ENCODE measurements around the gene URM1. TPM values are rescaled to one million over a fixed set of nuclear protein-coding genes. Genes with fewer than 3 reads are reported as not detected.

The URM1 gene
- total and polyA plus RNA-seq, 2 donors, result 37.9 to 46.7 TPM

GRCh38 chr9:128424268-128424780 is 53.1 kb downstream of the URM1 start:
- H3K27me3 ChIP-seq (ENCODE audit: control insufficient read depth in 2 of 2, insufficient read depth in 1 of 2, low read length in 1 of 2), result peaks cover 25 to 43% of the 10 kb centered on the region in 2 donors
- peaks cover 0 to 5% of the 10 kb centered on the region in 2 donors for H3K9me3 ChIP-seq (ENCODE audit: control insufficient read depth in 2 of 2, insufficient read depth in 1 of 2, low read length in 1 of 2)
- H3K4me3 ChIP-seq (ENCODE audit: low read length in 2 of 2), result no peak overlapping the region
- no peak for DNase-seq (ENCODE audit: low read depth in 6 of 9, low spot score in 9 of 9)
- H3K4me1 ChIP-seq (ENCODE audit: control insufficient read depth in 2 of 2, insufficient read depth in 2 of 2, low read length in 2 of 2), result peaks cover 7 to 18% of the 10 kb centered on the region in 2 donors
- H3K27ac ChIP-seq (ENCODE audit: low read depth in 1 of 2, low read length in 1 of 2), result no peak overlapping the region
- H3K36me3 ChIP-seq (ENCODE audit: control insufficient read depth in 2 of 2, insufficient read depth in 2 of 2, low read length in 1 of 2), result no peaks in the 10 kb centered on the region
- WGBS, result 98% methylated on average over 15 of the region's 15 CpGs

- no peak overlapping the region for H3K4me3 ChIP-seq (ENCODE audit: low read length in 2 of 2)
- H3K36me3 ChIP-seq (ENCODE audit: control insufficient read depth in 2 of 2, insufficient read depth in 2 of 2, low read length in 1 of 2), result no peaks in the 10 kb centered on the region
- H3K4me1 ChIP-seq (ENCODE audit: control insufficient read depth in 2 of 2, insufficient read depth in 2 of 2, low read length in 2 of 2), result no peaks in the 10 kb centered on the region
- no peak for DNase-seq (ENCODE audit: low read depth in 6 of 9, low spot score in 9 of 9)
- peaks cover 0 to 3% of the 10 kb centered on the region in 2 donors for H3K27me3 ChIP-seq (ENCODE audit: control insufficient read depth in 2 of 2, insufficient read depth in 1 of 2, low read length in 1 of 2)
- H3K27ac ChIP-seq (ENCODE audit: low read depth in 1 of 2, low read length in 1 of 2), result no peak overlapping the region
- 96% methylated on average over 22 of the region's 22 CpGs for WGBS
- H3K9me3 ChIP-seq (ENCODE audit: control insufficient read depth in 2 of 2, insufficient read depth in 1 of 2, low read length in 1 of 2), result no peaks in the 10 kb centered on the region
Observed at GRCh38 chr9:128428644-128429512, 57.7 kb downstream of the URM1 start.

- 94% methylated on average over 13 of the region's 13 CpGs for WGBS
- Histone ChIP-seq H3K4me3 (ENCODE audit: low read length in 2 of 2) (no peak overlapping the region), H3K27me3 (ENCODE audit: control insufficient read depth in 2 of 2, insufficient read depth in 1 of 2, low read length in 1 of 2) (no peaks in the 10 kb centered on the region), H3K9me3 (ENCODE audit: control insufficient read depth in 2 of 2, insufficient read depth in 1 of 2, low read length in 1 of 2) (no peaks in the 10 kb centered on the region), H3K36me3 (ENCODE audit: control insufficient read depth in 2 of 2, insufficient read depth in 2 of 2, low read length in 1 of 2) (no peaks in the 10 kb centered on the region), H3K27ac (ENCODE audit: low read depth in 1 of 2, low read length in 1 of 2) (no peak overlapping the region), H3K4me1 (ENCODE audit: control insufficient read depth in 2 of 2, insufficient read depth in 2 of 2, low read length in 2 of 2) (no peaks in the 10 kb centered on the region)
- no peak for DNase-seq (ENCODE audit: low read depth in 6 of 9, low spot score in 9 of 9)
Observed at GRCh38 chr9:128429513-128430086, 58.4 kb downstream of the URM1 start.

- Histone ChIP-seq H3K27me3 (ENCODE audit: control insufficient read depth in 2 of 2, insufficient read depth in 1 of 2, low read length in 1 of 2) (no peaks in the 10 kb centered on the region), H3K4me3 (ENCODE audit: low read length in 2 of 2) (no peak overlapping the region), H3K9me3 (ENCODE audit: control insufficient read depth in 2 of 2, insufficient read depth in 1 of 2, low read length in 1 of 2) (no peaks in the 10 kb centered on the region), H3K36me3 (ENCODE audit: control insufficient read depth in 2 of 2, insufficient read depth in 2 of 2, low read length in 1 of 2) (no peaks in the 10 kb centered on the region), H3K4me1 (ENCODE audit: control insufficient read depth in 2 of 2, insufficient read depth in 2 of 2, low read length in 2 of 2) (no peaks in the 10 kb centered on the region), H3K27ac (ENCODE audit: low read depth in 1 of 2, low read length in 1 of 2) (no peak overlapping the region)
- DNase-seq (ENCODE audit: low read depth in 6 of 9, low spot score in 9 of 9), result no peak
- WGBS, result 96% methylated on average over 8 of the region's 8 CpGs
Observed at GRCh38 chr9:128431207-128431606, 60.0 kb downstream of the URM1 start.

GRCh38 chr9:128434340-128434739 is 63.2 kb downstream of the URM1 start:
- Histone ChIP-seq H3K4me3 (ENCODE audit: low read length in 2 of 2) (no peak overlapping the region), H3K27ac (ENCODE audit: low read depth in 1 of 2, low read length in 1 of 2) (no peak overlapping the region), H3K36me3 (ENCODE audit: control insufficient read depth in 2 of 2, insufficient read depth in 2 of 2, low read length in 1 of 2) (no peaks in the 10 kb centered on the region), H3K9me3 (ENCODE audit: control insufficient read depth in 2 of 2, insufficient read depth in 1 of 2, low read length in 1 of 2) (no peaks in the 10 kb centered on the region), H3K27me3 (ENCODE audit: control insufficient read depth in 2 of 2, insufficient read depth in 1 of 2, low read length in 1 of 2) (no peaks in the 10 kb centered on the region), H3K4me1 (ENCODE audit: control insufficient read depth in 2 of 2, insufficient read depth in 2 of 2, low read length in 2 of 2) (no peaks in the 10 kb centered on the region)
- WGBS, result 97% methylated on average over 17 of the region's 17 CpGs
- DNase-seq (ENCODE audit: low read depth in 6 of 9, low spot score in 9 of 9), result no peak

- DNase-seq (ENCODE audit: low read depth in 6 of 9, low spot score in 9 of 9), result no peak
- no peaks in the 10 kb centered on the region for H3K9me3 ChIP-seq (ENCODE audit: control insufficient read depth in 2 of 2, insufficient read depth in 1 of 2, low read length in 1 of 2)
- H3K27me3 ChIP-seq (ENCODE audit: control insufficient read depth in 2 of 2, insufficient read depth in 1 of 2, low read length in 1 of 2), result no peaks in the 10 kb centered on the region
- 98% methylated on average over 18 of the region's 18 CpGs for WGBS
- H3K4me3 ChIP-seq (ENCODE audit: low read length in 2 of 2), result no peak overlapping the region
- H3K27ac ChIP-seq (ENCODE audit: low read depth in 1 of 2, low read length in 1 of 2), result no peak overlapping the region
- H3K36me3 ChIP-seq (ENCODE audit: control insufficient read depth in 2 of 2, insufficient read depth in 2 of 2, low read length in 1 of 2), result no peaks in the 10 kb centered on the region
- no peaks in the 10 kb centered on the region for H3K4me1 ChIP-seq (ENCODE audit: control insufficient read depth in 2 of 2, insufficient read depth in 2 of 2, low read length in 2 of 2)
Observed at GRCh38 chr9:128435611-128436010, 64.4 kb downstream of the URM1 start.

- Histone ChIP-seq H3K36me3 (ENCODE audit: control insufficient read depth in 2 of 2, insufficient read depth in 2 of 2, low read length in 1 of 2) (no peaks in the 10 kb centered on the region), H3K27ac (ENCODE audit: low read depth in 1 of 2, low read length in 1 of 2) (no peak overlapping the region), H3K27me3 (ENCODE audit: control insufficient read depth in 2 of 2, insufficient read depth in 1 of 2, low read length in 1 of 2) (peaks cover 0 to 2% of the 10 kb centered on the region in 2 donors), H3K9me3 (ENCODE audit: control insufficient read depth in 2 of 2, insufficient read depth in 1 of 2, low read length in 1 of 2) (no peaks in the 10 kb centered on the region), H3K4me3 (ENCODE audit: low read length in 2 of 2) (no peak overlapping the region), H3K4me1 (ENCODE audit: control insufficient read depth in 2 of 2, insufficient read depth in 2 of 2, low read length in 2 of 2) (no peaks in the 10 kb centered on the region)
- peak in 8 of 9 donors; percentile 40 to 83 (median 64) for DNase-seq (ENCODE audit: low read depth in 6 of 9, low spot score in 9 of 9)
- 41% methylated on average over 12 of the region's 12 CpGs for WGBS
Observed at GRCh38 chr9:128438343-128439109, 67.4 kb downstream of the URM1 start.

GRCh38 chr9:128439273-128439672 is 68.1 kb downstream of the URM1 start:
- WGBS, result 96% methylated on average over 7 of the region's 7 CpGs
- H3K4me3 ChIP-seq (ENCODE audit: low read length in 2 of 2), result no peak overlapping the region

More at GRCh38 chr9:128439273-128439672, 68.1 kb downstream of the URM1 start:
- Histone ChIP-seq H3K27ac (ENCODE audit: low read depth in 1 of 2, low read length in 1 of 2) (no peak overlapping the region), H3K4me1 (ENCODE audit: control insufficient read depth in 2 of 2, insufficient read depth in 2 of 2, low read length in 2 of 2) (no peaks in the 10 kb centered on the region), H3K9me3 (ENCODE audit: control insufficient read depth in 2 of 2, insufficient read depth in 1 of 2, low read length in 1 of 2) (no peaks in the 10 kb centered on the region), H3K27me3 (ENCODE audit: control insufficient read depth in 2 of 2, insufficient read depth in 1 of 2, low read length in 1 of 2) (peaks cover 0 to 2% of the 10 kb centered on the region in 2 donors), H3K36me3 (ENCODE audit: control insufficient read depth in 2 of 2, insufficient read depth in 2 of 2, low read length in 1 of 2) (no peaks in the 10 kb centered on the region)
- no peak for DNase-seq (ENCODE audit: low read depth in 6 of 9, low spot score in 9 of 9)
